H1 (cell line): ENCODE data around the gene RAVER2. TPM values are rescaled to one million over a fixed set of nuclear protein-coding genes. Genes with fewer than 3 reads are reported as not detected.

Source experiments
- CTCF ChIA-PET: fragments of 300-600 bp; sonication (Branson Sonifier 250); formaldehyde crosslinking; loops from one replicate; lab custom pipeline; 2021; ENCODE audit not compliant: partially characterized antibody; lab: Charles Lee
- POLR2A ChIA-PET: fragments of 300-600 bp; sonication (Branson Sonifier 250); formaldehyde crosslinking; loops from one replicate; lab custom pipeline; 2021; ENCODE audit warnings: inconsistent platforms; ENCODE audit not compliant: partially characterized antibody; lab: Charles Lee
- DNase-seq, 2 experiments: peaks; one replicate each; pipeline versions ENCODE4 v3.0.0 to v3.0.0-alpha.2; 2010 to 2022; ENCODE audit warnings: low spot score in 2 of 2, low read depth in 1 of 2, mixed read lengths in 1 of 2
- FAIRE-seq: peaks from 2 replicates; lab custom pipeline; 2011; peaks lifted over from hg19 to GRCh38; lab: Jason Lieb, UNC
- H2AFZ ChIP-seq: 2 replicates; pipeline ENCODE4 v1.8.1; 2012; ENCODE audit warnings: low read length, inconsistent platforms
- H2AK5ac ChIP-seq: 2 replicates; pipeline ENCODE4 v1.6.1; 2013; ENCODE audit warnings: low read depth, low read length
- H2BK120ac ChIP-seq: replicated peaks from 2 replicates; pipeline ENCODE3; 2013; ENCODE audit warnings: low read depth, low read length, inconsistent platforms
- H2BK12ac ChIP-seq: 2 replicates; pipeline ENCODE4 v1.6.1; 2013; ENCODE audit warnings: low read depth, low read length
- H2BK15ac ChIP-seq: 2 replicates; pipeline ENCODE4 v1.6.1; 2013; ENCODE audit warnings: low read length
- H2BK20ac ChIP-seq: 2 replicates; pipeline ENCODE4 v1.6.1; 2013; ENCODE audit warnings: low read length
- H2BK5ac ChIP-seq: 2 replicates; pipeline ENCODE4 v1.6.1; 2013; ENCODE audit warnings: low read depth, low read length
- H3K14ac ChIP-seq: 2 replicates; pipeline ENCODE4 v1.6.1; 2013; ENCODE audit warnings: inconsistent platforms; ENCODE audit not compliant: insufficient read length
- H3K18ac ChIP-seq: 2 replicates; pipeline ENCODE4 v1.6.1; 2013; ENCODE audit warnings: low read length; ENCODE audit errors: extremely low read depth
- H3K23ac ChIP-seq: 2 replicates; pipeline ENCODE4 v1.6.1; 2013; ENCODE audit warnings: inconsistent platforms; ENCODE audit not compliant: insufficient read length
- H3K23me2 ChIP-seq: 2 replicates; pipeline ENCODE4 v1.6.1; 2013; ENCODE audit warnings: low read depth, low read length
- H3K27ac ChIP-seq: 2 replicates; pipeline ENCODE4 v1.6.1; 2011; ENCODE audit warnings: low read depth, low read length, inconsistent platforms
- H3K27me3 ChIP-seq, 4 experiments: replicated peaks in 1 of 4; 1 replicate in 1 of 4; 2 replicates in 3 of 4; pipeline versions ENCODE4 v1.6.1 to v1.8.1; 2011 to 2013; ENCODE audit warnings: low read length in 3 of 4, mild to moderate bottlenecking in 3 of 4, inconsistent platforms in 2 of 4, mixed read lengths in 2 of 4, moderate library complexity in 1 of 4; ENCODE audit not compliant: control insufficient read depth in 3 of 4, insufficient read depth in 3 of 4; ENCODE audit errors: extremely low read depth in 1 of 4
- H3K36me3 ChIP-seq, 4 experiments: 2 replicates each; pipeline versions ENCODE4 v1.6.1 to v1.8.1; 2011 to 2013; ENCODE audit warnings: mild to moderate bottlenecking in 4 of 4, low read length in 3 of 4, moderate library complexity in 2 of 4, control low read depth in 1 of 4, inconsistent platforms in 1 of 4; ENCODE audit not compliant: insufficient read depth in 4 of 4, control insufficient read depth in 2 of 4
- H3K4ac ChIP-seq: replicated peaks from 2 replicates; pipeline ENCODE3; 2013; ENCODE audit warnings: low read length, low read depth, mixed read lengths, inconsistent platforms; ENCODE audit not compliant: insufficient read length
- H3K4me1 ChIP-seq, 4 experiments: replicated peaks in 1 of 4; 1 replicate in 1 of 4; 2 replicates in 3 of 4; pipeline versions ENCODE4 v1.6.1 to v1.8.1; 2011 to 2013; ENCODE audit warnings: low read length in 3 of 4, inconsistent platforms in 2 of 4, mixed read lengths in 1 of 4; ENCODE audit not compliant: insufficient read depth in 4 of 4, control insufficient read depth in 3 of 4
- H3K4me2 ChIP-seq, 2 experiments: 2 replicates each; pipeline versions ENCODE4 v1.6.1 to v1.8.1; 2011 to 2013; ENCODE audit warnings: low read depth in 2 of 2, low read length in 2 of 2, control low read depth in 1 of 2, inconsistent platforms in 1 of 2, mild to moderate bottlenecking in 1 of 2; ENCODE audit not compliant: insufficient read depth in 1 of 2
- H3K4me3 ChIP-seq, 4 experiments: fragments of 200-600, 300-600 bp in 1 of 4; sonication (generic), shearing (Covaris generic), sonication (Bioruptor Twin) in 1 of 4; 2 replicates each; pipeline versions ENCODE4 v1.5.1 to v1.8.1; 2011 to 2016; ENCODE audit warnings: low read length in 4 of 4, low read depth in 3 of 4, control low read depth in 2 of 4, inconsistent platforms in 2 of 4, mild to moderate bottlenecking in 2 of 4, mixed read lengths in 1 of 4, moderate library complexity in 1 of 4; ENCODE audit not compliant: insufficient read depth in 2 of 4; ENCODE audit errors: extremely low read depth in 1 of 4
- H3K56ac ChIP-seq: replicated peaks from 2 replicates; pipeline ENCODE3; 2013; ENCODE audit warnings: low read depth, mild to moderate bottlenecking, mixed read lengths, low read length, inconsistent platforms; ENCODE audit not compliant: insufficient read length
- H3K79me1 ChIP-seq: 2 replicates; pipeline ENCODE4 v1.6.1; 2013; ENCODE audit warnings: low read depth, low read length, control low read depth
- H3K79me2 ChIP-seq, 2 experiments: 2 replicates each; pipeline versions ENCODE4 v1.6.1 to v1.8.1; 2012 to 2013; ENCODE audit warnings: low read length in 2 of 2, mild to moderate bottlenecking in 2 of 2, inconsistent platforms in 1 of 2; ENCODE audit not compliant: insufficient read depth in 2 of 2, control insufficient read depth in 1 of 2
- H3K9ac ChIP-seq, 4 experiments: replicated peaks in 1 of 4; 1 replicate in 1 of 4; 2 replicates in 3 of 4; pipeline versions ENCODE4 v1.6.1 to v1.8.1; 2011 to 2013; ENCODE audit warnings: low read depth in 3 of 4, low read length in 3 of 4, control low read depth in 2 of 4, mild to moderate bottlenecking in 2 of 4, moderate library complexity in 2 of 4, inconsistent platforms in 1 of 4; ENCODE audit errors: extremely low read depth in 1 of 4
- H3K9me3 ChIP-seq, 2 experiments: 2 replicates each; pipeline versions ENCODE4 v1.6.1 to v1.8.1; 2012 to 2013; ENCODE audit warnings: mild to moderate bottlenecking in 2 of 2, moderate library complexity in 2 of 2, control low read depth in 1 of 2, inconsistent platforms in 1 of 2, low read depth in 1 of 2, low read length in 1 of 2, mixed read lengths in 1 of 2; ENCODE audit not compliant: insufficient read depth in 2 of 2
- H4K20me1 ChIP-seq, 2 experiments: replicated peaks in 1 of 2; 2 replicates each; pipeline versions ENCODE3 to v1.8.1; 2011 to 2013; ENCODE audit warnings: inconsistent platforms in 2 of 2, low read length in 2 of 2, mild to moderate bottlenecking in 1 of 2; ENCODE audit not compliant: insufficient read depth in 2 of 2, control insufficient read depth in 1 of 2
- H4K5ac ChIP-seq: 2 replicates; pipeline ENCODE4 v1.6.1; 2013; ENCODE audit warnings: low read length, low read depth, mixed read lengths, inconsistent platforms; ENCODE audit not compliant: insufficient read length
- H4K8ac ChIP-seq: 2 replicates; pipeline ENCODE4 v1.8.0; 2013; ENCODE audit warnings: mild to moderate bottlenecking, moderate library complexity, low read length, inconsistent platforms; ENCODE audit not compliant: insufficient read depth; ENCODE audit errors: extremely low read depth
- H4K91ac ChIP-seq: replicated peaks from 2 replicates; pipeline ENCODE3; 2013; ENCODE audit warnings: low read length, mixed read lengths, inconsistent platforms; ENCODE audit not compliant: insufficient read length
- BACH1 ChIP-seq: IDR thresholded peaks from 2 replicates; pipeline ENCODE4 v1.6.1; 2012; ENCODE audit warnings: low read length, improper control_type of control experiment
- BCL11A ChIP-seq, 2 experiments: IDR thresholded peaks; one replicate each; pipeline ENCODE4 v1.6.1; 2011; ENCODE audit warnings: low read depth in 2 of 2, low read length in 2 of 2, mild to moderate bottlenecking in 2 of 2
- CBX5 ChIP-seq: fragments of 300-800, 300-1000 bp; sonication (generic); IDR thresholded peaks from 2 replicates; pipeline ENCODE4 v1.7.1; 2016; ENCODE audit warnings: antibody characterized with exemption, low read length, low read depth
- CHD1 ChIP-seq: IDR thresholded peaks from 2 replicates; pipeline ENCODE4 v1.6.1; 2012; ENCODE audit warnings: low read depth, low read length, improper control_type of control experiment
- NRF1 ChIP-seq: IDR thresholded peaks from 2 replicates; pipeline ENCODE4 v1.6.1; 2011; ENCODE audit warnings: mild to moderate bottlenecking, low read depth, low read length, improper control_type of control experiment
- RBBP5 ChIP-seq: IDR thresholded peaks from 2 replicates; pipeline ENCODE4 v1.7.1; 2012; ENCODE audit warnings: low read depth, mild to moderate bottlenecking, inconsistent platforms, low read length, moderate library complexity, borderline replicate concordance
- SIN3A ChIP-seq, 2 experiments: IDR thresholded peaks in 1 of 2; conservative IDR thresholded peaks in 1 of 2; 2 replicates each; pipeline ENCODE4 v1.6.1; 2011 to 2012; ENCODE audit warnings: low read length in 2 of 2, improper control_type of control experiment in 1 of 2, low read depth in 1 of 2, mild to moderate bottlenecking in 1 of 2
- SIRT6 ChIP-seq: IDR thresholded peaks from one replicate; pipeline ENCODE4 v1.7.1; 2012; ENCODE audit warnings: low read length, inconsistent platforms
- SP1 ChIP-seq: IDR thresholded peaks from 2 replicates; pipeline ENCODE4 v1.6.1; 2011; ENCODE audit warnings: low read depth, low read length
- TAF1 ChIP-seq: IDR thresholded peaks from 2 replicates; pipeline ENCODE4 v1.6.1; 2011; ENCODE audit warnings: mild to moderate bottlenecking, low read depth, low read length
- TCF12 ChIP-seq: IDR thresholded peaks from 2 replicates; pipeline ENCODE4 v1.6.1; 2011; ENCODE audit warnings: low read depth, mild to moderate bottlenecking, low read length
- TEAD4 ChIP-seq: IDR thresholded peaks from 2 replicates; pipeline ENCODE4 v1.6.1; 2012; ENCODE audit warnings: low read depth, low read length, inconsistent platforms, mixed read lengths
- WGBS, 2 experiments: shearing (Covaris generic) in 1 of 2; methylation state at CpG; one replicate each; pipeline versions ENCODE4 v1.1.6 to v1.1.7; 2013 to 2015; ENCODE audit warnings: low lambda C conversion rate in 2 of 2, mixed read lengths in 2 of 2, inconsistent platforms in 1 of 2, low coverage in 1 of 2, missing lambda C conversion rate in 1 of 2; ENCODE audit not compliant: insufficient replicate concordance in 2 of 2, insufficient coverage in 1 of 2, insufficient read length in 1 of 2; ENCODE audit errors: extremely low coverage in 1 of 2, missing lambda C conversion rate in 1 of 2; 5-methylcytosine and 5-hydroxymethylcytosine counted together
- polyA plus RNA-seq, 7 experiments: library from polyadenylated mRNA; depleted of rRNA in 3 of 7; stranded (reverse) in 5 of 7; unstranded in 2 of 7; fragments of >200 nt in 5 of 7; fragments of 200-250 nt in 2 of 7; gene quantifications; 1 replicate in 5 of 7; 2 replicates in 1 of 7; 4 replicates in 1 of 7; pipeline versions ENCODE4 v1.2.1 to v1.2.3, GENCODE V29; 2011 to 2013; ENCODE audit warnings: missing spikeins in 2 of 7, mixed read lengths in 2 of 7
- total RNA-seq: library from RNA; stranded (reverse); fragmentation: NEBNext Ultra II Directional; extraction: Animal tissue kit (Norgen Biotek cat#: 25700); gene quantifications from 2 replicates; pipeline ENCODE4 v1.2.1, GENCODE V29; 2021

The RAVER2 gene
- total and polyA plus RNA-seq, 2 of the 8 experiments (the other 6 are each of a cell fraction or from before 2014, with no cell fraction given): 10.5 to 19.5 TPM

GRCh38 chr1:64790832-64791487 is 46.1 kb downstream of the RAVER2 start:
- H3K4me3 ChIP-seq: no peak overlapping the region
- no peak overlapping the region for H4K91ac ChIP-seq
- H2BK5ac ChIP-seq: no peak overlapping the region
- no peak overlapping the region for H2BK120ac ChIP-seq
- no peak overlapping the region for H3K18ac ChIP-seq
- no peak overlapping the region for H3K9ac ChIP-seq
- 89% methylated on average over 2 of the region's 2 CpGs; no CpG with 5 or more reads in 1 of the 2 experiments for WGBS, 2 experiments
- FAIRE-seq (no peak), DNase-seq (no peak)
- H3K27me3 ChIP-seq: no peaks in the 10 kb centered on the region
- H4K20me1 ChIP-seq: no peaks in the 10 kb centered on the region
- POLR2A ChIA-PET: no interaction called here
- H2AK5ac ChIP-seq: no peak overlapping the region
- peaks cover 0 to 24% (median 10%) of the 10 kb centered on the region in 4 experiments; a peak in 3 of 8 replicates for H3K36me3 ChIP-seq
- no peak overlapping the region for H2BK15ac ChIP-seq
- H3K9me3 ChIP-seq: peaks cover 12 to 21% of the 10 kb centered on the region in 2 experiments
- H3K4me2 ChIP-seq: no peak overlapping the region
- no peaks in the 10 kb centered on the region for H3K4me1 ChIP-seq
- CTCF ChIA-PET: no interaction called here
- no peaks in the 10 kb centered on the region for H3K23me2 ChIP-seq
- H2BK20ac ChIP-seq: no peak overlapping the region
- no peak overlapping the region for H2BK12ac ChIP-seq
- H3K79me2 ChIP-seq: no peaks in the 10 kb centered on the region; a peak in 1 of 4 replicates
- no peak overlapping the region for H3K23ac ChIP-seq
- no peak overlapping the region for H3K4ac ChIP-seq
- TF ChIP-seq BCL11A (IDR thresholded peaks at IDR 0.05; ENCODE audit: low read depth in 2 of 2, low read length in 2 of 2): no peak
- TF ChIP-seq SIRT6: no peak
- no peak for TF ChIP-seq TEAD4
- no peak for TF ChIP-seq CBX5
- no peak for TF ChIP-seq SIN3A (conservative IDR thresholded peaks at IDR 0.05 in 1 of 2, IDR thresholded peaks at IDR 0.05 in 1 of 2; ENCODE audit: low read depth in 1 of 2, low read length in 2 of 2)
- TF ChIP-seq TCF12: no peak
- no peak for TF ChIP-seq TAF1
- TF ChIP-seq SP1: no peak
- no peak for TF ChIP-seq BACH1
- TF ChIP-seq CHD1: no peak
- TF ChIP-seq RBBP5: no peak
- TF ChIP-seq NRF1: no peak
- no peak overlapping the region for H3K56ac ChIP-seq
- H3K14ac ChIP-seq: no peak overlapping the region
- no peak overlapping the region for H4K5ac ChIP-seq
- no peak overlapping the region for H3K27ac ChIP-seq
- H3K79me1 ChIP-seq: peaks cover 4% of the 10 kb centered on the region; the same call in 1 of the 2 replicates
- H2AFZ ChIP-seq: no peak overlapping the region
- no peak overlapping the region for H4K8ac ChIP-seq
